Dedifferentiated amniotic fluid mesenchymal stem cell (primary cell): Measurements from ENCODE around the gene ARL14EP.

ENCODE experiments used
- DNase-seq: peaks from one replicate; pipeline ENCODE4 v3.0.0-alpha.2; 2016; ENCODE audit errors: extremely low spot score

ARL14EP gene

GRCh38 chr11:30326906-30327305 is 4.0 kb downstream of the ARL14EP start:
- no peak for DNase-seq

GRCh38 chr11:30328681-30329080 is 5.8 kb downstream of the ARL14EP start:
- peak; percentile 65 for DNase-seq

DNA sequence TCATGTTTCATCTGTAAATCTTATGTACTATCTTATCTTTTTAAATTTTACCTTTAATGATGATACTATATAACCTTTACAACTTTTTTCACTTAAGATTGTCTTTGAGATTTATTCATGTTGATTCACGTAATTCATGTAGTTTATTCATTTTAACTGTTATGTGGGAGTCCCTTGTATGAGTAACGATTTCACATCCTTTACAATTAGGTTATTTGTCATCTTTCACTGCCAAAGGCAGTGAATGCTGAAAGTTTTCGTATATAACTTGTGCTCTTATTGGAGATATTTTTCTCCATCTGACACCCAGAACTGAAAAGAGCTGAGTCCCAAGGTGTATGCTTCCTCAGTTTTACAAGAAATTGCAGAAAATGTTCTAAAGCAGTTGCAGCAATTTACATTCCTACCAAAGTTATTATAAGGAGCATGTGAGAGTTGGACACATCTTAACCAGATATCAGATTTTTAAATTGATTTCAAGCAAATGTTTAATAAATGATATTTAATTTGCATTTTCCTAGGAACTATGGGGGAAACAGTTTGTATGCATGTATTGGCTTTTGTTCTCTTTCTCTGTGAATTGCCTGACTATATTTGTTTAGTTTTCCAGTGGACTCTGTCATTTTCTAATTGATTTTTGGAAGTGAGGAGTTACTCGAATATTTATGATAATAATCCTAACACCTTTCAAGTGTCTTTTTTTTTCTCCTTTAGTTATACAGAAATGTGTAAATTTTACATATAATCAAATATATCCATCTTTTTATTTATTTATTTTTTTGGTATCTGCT is 6.4 kb downstream of the ARL14EP start:
- DNase-seq: no peak

DNA sequence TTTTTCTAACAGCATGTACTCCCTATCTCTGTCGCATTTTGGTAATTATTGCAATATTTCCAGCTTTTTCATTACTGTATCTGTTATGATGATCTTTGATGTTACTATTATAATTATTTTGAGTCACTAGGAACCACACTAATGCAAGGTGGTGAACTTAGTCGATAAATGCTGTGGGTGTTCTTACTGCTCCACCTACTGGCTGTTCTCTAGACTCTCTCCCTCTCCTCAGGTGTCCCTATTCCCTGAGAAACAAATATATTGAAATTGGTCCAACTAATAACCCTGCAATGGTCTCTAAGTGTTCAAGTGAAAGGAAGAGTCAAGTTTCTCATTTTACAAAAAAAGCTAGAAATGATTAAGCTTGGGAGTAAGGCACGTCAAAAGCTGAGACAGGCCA is 10.5 kb downstream of the ARL14EP start:
- no peak for DNase-seq

- no peak for DNase-seq
These were observed 19.8 kb downstream of the ARL14EP start for GRCh38 chr11:30342736-30343166.

GRCh38 chr11:30344085-30344484 is 21.2 kb downstream of the ARL14EP start:
- no peak for DNase-seq

GRCh38 chr11:30345644-30346043 is 22.7 kb downstream of the ARL14EP start:
- DNase-seq: no peak

- DNase-seq: peak; percentile 68
These were observed 23.3 kb downstream of the ARL14EP start for GRCh38 chr11:30346068-30346688.

DNA sequence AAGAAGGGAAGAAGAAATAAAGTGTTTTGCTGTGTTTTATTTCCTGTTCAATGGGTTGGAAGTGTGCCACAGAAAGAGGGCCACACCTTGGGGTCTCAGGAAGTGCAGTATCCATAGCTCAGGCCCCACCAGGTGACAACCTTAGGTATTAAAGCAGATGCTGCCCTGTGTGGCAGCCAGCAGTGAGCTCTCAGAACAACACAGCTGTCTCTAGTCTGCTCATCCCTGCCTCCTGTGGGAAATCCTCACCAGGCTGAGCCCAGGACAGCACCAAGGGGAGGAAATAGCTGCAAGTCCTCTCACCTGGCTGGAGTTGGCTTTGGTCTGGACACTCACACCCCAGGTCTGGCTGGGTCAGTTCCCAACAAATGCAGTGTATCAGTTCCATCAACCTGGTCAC is 25.1 kb downstream of the ARL14EP start:
- DNase-seq: no peak

GRCh38 chr11:30349885-30350284 is 27.0 kb downstream of the ARL14EP start:
- DNase-seq: no peak

- DNase-seq: no peak
These were observed 27.5 kb downstream of the ARL14EP start for GRCh38 chr11:30350384-30350783.

GRCh38 chr11:30351061-30351460 is 28.2 kb downstream of the ARL14EP start:
- DNase-seq: no peak

DNA sequence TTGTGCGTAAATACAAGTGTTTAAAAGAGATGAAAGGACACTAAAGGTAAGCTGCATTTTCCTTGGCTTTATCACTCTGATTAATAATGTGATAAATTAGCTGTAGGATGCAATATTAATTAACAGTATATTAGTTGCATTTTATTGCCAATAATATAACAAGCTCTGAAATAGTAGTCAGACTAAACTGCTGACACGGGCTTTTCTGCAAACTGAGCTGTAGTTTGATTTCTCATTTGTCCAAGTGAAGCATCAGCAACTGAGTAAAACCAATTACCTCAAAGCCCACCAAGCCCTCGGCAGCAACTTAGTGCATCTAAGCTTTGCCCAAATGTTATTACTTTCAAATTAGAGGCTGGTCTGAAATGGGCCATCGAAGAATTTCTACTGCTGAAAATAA is 33.5 kb downstream of the ARL14EP start:
- DNase-seq: no peak

- DNase-seq: no peak
These were observed 35.0 kb downstream of the ARL14EP start for GRCh38 chr11:30357872-30358271.

DNA sequence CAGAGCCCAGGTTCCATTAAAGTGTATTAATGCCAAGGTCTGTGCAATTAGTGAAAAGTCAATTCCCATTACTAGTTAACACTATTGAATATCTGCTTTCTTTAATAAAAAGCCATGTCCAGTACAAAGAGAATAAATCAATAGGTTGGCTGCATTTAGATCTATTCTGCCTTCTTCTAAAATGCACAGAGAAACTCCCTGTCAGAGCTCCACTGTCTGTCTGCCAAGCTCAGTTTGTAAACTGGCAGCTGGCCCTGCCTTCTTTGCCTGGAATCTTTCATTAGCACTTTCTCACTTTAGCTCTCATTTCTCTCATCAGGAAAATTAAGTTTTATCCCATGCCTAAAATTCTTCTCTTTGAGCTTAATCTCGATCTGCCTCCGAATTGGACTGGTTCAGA is 35.6 kb downstream of the ARL14EP start:
- no peak for DNase-seq

DNA sequence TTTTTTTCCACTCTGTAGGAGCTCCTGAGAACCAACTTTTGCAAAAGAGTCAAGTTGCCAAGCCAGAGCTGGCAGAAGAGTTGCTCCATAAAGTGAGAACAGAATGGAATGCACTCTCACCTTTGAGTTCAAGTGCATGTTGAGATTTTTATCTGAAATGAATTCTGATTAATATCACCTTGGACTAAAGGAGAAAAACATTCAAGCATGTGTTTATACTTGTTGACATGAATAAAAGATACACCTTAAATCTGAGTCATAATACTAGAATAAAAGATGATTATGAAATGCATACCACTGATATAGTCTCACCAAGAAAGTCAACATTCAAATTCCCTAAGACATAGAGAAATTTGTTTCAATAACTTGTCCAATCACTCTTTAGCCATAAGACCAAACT is 37.8 kb downstream of the ARL14EP start:
- DNase-seq: no peak

GRCh38 chr11:30364139-30364836 is 41.4 kb downstream of the ARL14EP start:
- DNase-seq: no peak

DNA sequence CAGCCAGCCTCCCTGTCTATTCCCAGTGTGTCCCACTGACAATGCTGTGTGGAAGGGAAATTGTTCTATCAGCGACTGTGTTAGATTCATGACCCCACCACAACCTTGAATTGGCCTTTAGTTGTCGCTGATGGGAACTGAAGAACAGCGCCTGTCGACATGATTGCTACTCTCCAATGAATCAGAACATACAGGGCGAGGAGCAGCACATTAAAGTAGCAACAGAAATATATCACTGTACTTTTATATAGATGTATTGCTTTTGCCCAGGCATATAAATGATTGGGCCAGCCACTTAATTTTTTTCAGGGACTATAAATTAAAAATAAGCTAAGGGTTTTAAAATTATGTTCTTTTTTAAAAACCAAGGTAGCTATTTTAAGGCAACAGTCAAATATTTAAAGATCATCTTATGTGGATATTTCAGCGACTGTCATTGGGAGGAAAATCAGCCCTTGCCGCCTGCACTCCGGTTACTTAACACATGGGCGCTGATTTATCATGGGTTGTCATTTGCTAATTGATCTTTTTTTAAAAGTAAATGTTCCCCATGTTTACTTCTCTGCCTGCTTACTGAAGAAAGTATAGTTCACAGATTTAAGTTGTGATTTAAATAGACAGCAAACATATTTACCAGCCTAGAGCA is 42.1 kb downstream of the ARL14EP start:
- DNase-seq: no peak

GRCh38 chr11:30365793-30366517 is 43.1 kb downstream of the ARL14EP start:
- DNase-seq: no peak

DNA sequence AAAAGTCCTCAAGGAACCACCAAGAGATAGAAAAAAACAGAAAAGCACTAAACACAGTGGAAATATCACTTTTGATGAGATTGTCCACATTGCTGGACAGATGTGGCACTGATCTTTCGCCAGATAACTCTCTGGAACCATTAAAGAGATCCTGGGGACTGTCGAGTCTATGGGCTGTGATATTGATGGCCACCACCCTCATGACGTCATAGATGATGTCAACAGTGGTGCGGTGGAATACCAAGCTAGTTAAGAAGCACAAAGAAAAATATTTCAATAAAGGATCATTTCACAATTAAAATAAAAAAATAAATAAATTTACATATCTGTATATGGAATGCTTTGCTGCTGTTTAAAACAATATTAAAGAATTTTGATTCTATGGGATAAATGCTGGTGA is 45.5 kb downstream of the ARL14EP start:
- no peak for DNase-seq

DNA sequence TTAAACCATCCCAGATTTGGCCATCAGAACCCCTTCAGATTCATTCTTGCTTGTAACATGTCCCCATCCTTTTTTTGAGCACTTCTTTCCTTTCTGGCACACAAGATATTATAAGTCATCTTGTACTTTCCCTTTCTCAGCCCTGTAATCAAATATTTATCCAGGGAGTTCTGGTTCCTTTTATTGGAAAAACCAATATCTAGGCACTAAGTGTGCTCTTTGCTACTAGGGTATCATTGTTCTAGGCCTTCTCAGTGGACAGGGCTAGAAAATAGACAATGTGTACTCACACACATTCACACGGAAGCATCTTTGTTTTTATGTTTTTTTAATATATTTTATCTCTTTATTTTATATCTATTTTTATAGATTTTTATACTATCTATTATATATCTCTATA is 47.3 kb downstream of the ARL14EP start:
- DNase-seq: no peak

GRCh38 chr11:30377347-30377746 is 54.4 kb downstream of the ARL14EP start:
- DNase-seq: no peak
